ENCODE data around the gene AK8. TPM values are rescaled to one million over a fixed set of nuclear protein-coding genes. Genes with fewer than 3 reads are reported as not detected.

Gene AK8
- total and polyA plus RNA-seq, 2 experiments from 2014 or later, result 0.14 to 0.78 TPM

- TF ChIP-seq CTCF (conservative IDR thresholded peaks at IDR 0.05; ENCODE audit: low read depth in 2 of 2), result no peak
- TF ChIP-seq ZNF462 (CRISPR knock-in tag; IDR thresholded peaks at IDR 0.05), result no peak
- TF ChIP-seq EZH2 (IDR thresholded peaks at IDR 0.05; ENCODE audit: low read depth, unreplicated experiment), result no peak
- TF ChIP-seq EZH2phosphoT487 (IDR thresholded peaks at IDR 0.05; ENCODE audit: unreplicated experiment), result no peak
- no peak for TF ChIP-seq STAT1 (IDR thresholded peaks at IDR 0.05; ENCODE audit: unreplicated experiment)
- no peak for TF ChIP-seq POLR2AphosphoS5 (IDR thresholded peaks at IDR 0.05; ENCODE audit: low read depth)
Measured at GRCh38 chr9:132905726-132906125, 27.6 kb upstream of the AK8 start (continued).

All from GM23338 (cell line).